ENCODE results near the gene PSG5.
"Not testable (repeated sequence)": the region's sequence is repeated elsewhere in the genome, so short reads cannot be mapped to it uniquely, and the experiment has no call there.

PSG5 gene

DNA sequence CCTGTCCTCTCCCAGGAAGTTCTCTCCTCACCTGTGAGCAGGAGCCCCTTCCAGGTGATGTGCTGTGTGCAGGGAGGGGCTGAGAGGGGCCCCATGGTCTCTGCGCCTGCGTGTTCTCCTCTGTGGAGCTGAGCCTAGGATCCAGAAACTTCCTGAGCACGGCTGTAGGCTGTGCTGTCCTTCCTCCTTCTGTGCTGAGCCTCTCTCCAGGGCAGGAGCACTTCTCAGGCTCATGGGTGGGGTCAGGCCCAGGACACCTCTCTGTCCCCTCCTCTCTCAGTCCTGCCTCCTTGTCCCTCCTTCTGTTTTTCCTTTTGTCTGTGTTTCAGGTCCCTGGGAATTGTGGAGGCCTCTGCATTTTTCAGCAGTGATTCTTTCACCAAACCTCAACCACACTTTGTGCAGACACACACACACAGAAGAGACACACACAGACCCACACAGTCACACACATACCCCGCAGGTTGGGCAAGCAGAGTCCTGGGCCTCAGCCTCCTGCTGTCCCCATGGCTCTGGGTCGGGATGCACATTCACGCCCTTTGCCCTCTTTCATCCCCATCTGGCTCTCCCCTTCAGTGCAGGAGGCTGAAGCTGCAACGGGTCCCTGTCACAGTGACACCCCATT lies at the start of gene PSG5:
TSS of gene PSG5 (minus strand) at position 226 of the 625 bp plus-strand sequence. CDS start at position 95, 131 bp downstream.
- DNase-seq, result peak; percentile 31

- peak; percentile 11 for DNase-seq
These were observed 49.4 kb upstream of the PSG5 start for GRCh38 chr19:43235686-43236085.

DNA sequence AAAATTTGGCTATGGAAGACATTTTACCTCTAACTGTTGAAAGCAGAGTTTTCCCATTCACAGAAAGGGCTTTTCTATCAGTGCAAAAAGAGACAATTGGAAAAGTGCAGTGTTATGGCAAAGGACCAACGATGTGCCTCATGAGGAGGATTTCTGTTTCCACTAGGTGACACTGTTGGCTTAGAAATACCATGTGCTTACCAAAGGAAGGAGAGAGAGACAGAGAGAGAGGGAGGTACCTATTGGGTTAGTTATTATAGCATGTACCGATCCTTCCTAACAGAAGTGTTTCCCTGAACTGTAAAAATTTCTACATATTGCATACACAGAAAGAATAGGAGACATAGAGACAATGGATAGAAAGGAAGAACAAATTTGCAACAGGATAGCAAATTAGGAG lies 43.0 kb upstream of the PSG5 start:
- DNase-seq, result no peak

GRCh38 chr19:43228730-43229129 lies 42.4 kb upstream of the PSG5 start:
- DNase-seq, result not testable (repeated sequence)

GRCh38 chr19:43226986-43227385 lies 40.6 kb upstream of the PSG5 start:
- DNase-seq, result not testable (repeated sequence)

DNA sequence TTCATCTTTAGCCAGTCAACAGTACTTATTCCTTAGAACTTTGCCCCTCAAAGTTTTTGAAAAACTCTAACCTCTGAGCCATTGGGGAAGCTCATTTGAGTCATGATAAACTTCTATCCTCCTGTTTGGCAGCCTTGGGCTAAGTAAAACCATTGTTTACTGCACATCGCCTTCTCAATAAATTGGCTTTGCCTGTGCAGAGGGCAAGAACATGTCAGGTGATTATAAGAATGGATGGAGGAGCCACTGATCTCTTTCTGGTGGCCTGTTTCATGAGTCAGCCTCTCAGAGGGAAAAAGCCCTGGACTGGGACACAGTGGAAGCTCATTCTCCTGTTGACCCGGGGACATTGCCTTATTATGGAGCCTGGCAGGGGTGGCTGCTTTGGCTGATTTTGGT lies 38.5 kb upstream of the PSG5 start:
- no peak for DNase-seq

GRCh38 chr19:43224201-43224854 lies 38.0 kb upstream of the PSG5 start:
- DNase-seq, result not testable (repeated sequence)

DNA sequence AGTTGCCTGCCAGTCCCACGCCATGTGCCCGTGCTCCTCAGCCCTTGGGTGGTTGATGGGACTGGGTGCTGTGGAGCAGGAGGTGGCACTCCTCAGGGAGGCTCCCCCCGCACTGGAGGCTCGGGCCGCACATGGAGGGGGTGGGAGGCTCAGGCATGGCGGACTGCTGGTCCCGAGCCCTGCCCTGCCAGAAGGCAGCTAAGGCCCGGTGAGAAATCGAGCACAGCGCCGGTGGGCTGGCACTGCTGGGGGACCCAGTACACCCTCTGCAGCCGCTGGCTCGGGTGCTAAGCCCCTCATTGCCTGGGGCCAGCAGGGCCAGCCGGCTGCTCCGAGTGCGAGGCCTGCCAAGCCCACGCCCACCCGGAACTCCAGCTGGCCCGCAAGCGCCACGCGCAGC lies 35.6 kb upstream of the PSG5 start:
- DNase-seq, result not testable (repeated sequence)

GRCh38 chr19:43219136-43219535 lies 32.8 kb upstream of the PSG5 start:
- DNase-seq, result not testable (repeated sequence)

DNA sequence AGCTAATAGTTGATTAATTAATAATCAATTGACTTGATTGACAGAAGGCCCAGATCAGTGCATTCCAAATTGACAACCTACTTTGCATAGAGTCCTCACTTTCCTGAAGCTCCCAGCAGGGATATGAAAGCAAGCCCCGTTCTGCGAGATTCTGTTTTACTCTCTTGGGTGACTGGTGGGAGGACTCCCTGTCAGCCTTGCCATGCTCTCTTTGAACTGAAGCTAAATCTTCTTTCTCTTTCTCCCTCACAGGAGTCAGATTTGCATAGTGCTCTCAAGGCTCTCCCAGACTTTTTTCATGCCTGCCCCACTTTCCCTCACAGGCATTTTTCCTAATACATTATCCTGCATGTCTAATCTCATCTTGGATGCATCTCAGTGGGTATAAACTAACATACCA lies 29.5 kb upstream of the PSG5 start:
- DNase-seq, result not testable (repeated sequence)

DNA sequence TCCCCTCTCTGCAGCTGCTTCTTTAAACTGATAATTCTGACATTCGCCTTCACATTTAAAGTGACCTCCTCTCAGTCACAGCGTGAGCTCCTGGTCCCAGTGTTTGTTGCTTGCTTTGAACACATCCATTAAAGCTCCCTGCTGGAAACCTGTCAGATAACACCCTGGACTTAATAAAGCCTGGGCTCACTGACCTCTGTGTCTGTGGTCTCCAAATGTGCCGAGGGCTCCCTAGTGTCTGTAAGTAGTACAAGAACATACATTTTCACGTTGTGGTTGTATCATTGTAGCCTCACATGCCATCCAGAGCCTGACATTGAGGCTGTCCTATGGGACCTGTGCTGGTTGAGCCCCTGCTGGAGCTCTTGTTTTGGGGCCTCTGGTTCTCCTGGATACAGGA lies 21.7 kb upstream of the PSG5 start:
- no peak for DNase-seq

GRCh38 chr19:43207174-43207573 lies 20.8 kb upstream of the PSG5 start:
- DNase-seq, result not testable (repeated sequence)

- not testable (repeated sequence) for DNase-seq
These were observed 19.3 kb upstream of the PSG5 start, which contains the start of gene PSG4 for GRCh38 chr19:43205471-43206105. PSG4 (minus strand) TSS chr19:43205638; CDS start chr19:43205536, 102 bp downstream.

GRCh38 chr19:43203611-43204010 lies 17.3 kb upstream of the PSG5 start:
- not testable (repeated sequence) for DNase-seq

- not testable (repeated sequence) for DNase-seq
These were observed 15.6 kb upstream of the PSG5 start for GRCh38 chr19:43201891-43202290.

DNA sequence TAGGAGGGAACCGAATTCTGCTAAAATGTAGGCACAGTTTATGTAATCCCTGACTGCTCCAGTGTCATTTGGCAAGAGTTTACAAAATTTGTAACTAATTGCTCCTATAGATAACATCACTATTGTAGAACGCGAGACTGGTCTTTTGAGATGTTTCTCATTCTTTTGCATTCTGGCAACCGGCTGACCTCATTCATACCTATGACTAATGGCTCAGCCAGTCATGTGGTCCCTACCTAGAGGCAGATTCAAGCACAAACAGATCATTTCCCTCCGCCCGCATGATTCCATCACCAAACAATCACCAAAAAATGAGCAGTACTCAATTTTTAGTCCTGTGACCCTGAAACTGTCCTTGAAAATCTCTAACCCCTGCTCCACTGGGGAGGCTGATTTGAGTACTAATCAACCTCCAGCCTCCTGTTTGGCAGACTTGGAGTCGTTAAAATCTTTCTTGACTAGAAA lies 15.0 kb upstream of the PSG5 start:
- peak; percentile 78 for DNase-seq

DNA sequence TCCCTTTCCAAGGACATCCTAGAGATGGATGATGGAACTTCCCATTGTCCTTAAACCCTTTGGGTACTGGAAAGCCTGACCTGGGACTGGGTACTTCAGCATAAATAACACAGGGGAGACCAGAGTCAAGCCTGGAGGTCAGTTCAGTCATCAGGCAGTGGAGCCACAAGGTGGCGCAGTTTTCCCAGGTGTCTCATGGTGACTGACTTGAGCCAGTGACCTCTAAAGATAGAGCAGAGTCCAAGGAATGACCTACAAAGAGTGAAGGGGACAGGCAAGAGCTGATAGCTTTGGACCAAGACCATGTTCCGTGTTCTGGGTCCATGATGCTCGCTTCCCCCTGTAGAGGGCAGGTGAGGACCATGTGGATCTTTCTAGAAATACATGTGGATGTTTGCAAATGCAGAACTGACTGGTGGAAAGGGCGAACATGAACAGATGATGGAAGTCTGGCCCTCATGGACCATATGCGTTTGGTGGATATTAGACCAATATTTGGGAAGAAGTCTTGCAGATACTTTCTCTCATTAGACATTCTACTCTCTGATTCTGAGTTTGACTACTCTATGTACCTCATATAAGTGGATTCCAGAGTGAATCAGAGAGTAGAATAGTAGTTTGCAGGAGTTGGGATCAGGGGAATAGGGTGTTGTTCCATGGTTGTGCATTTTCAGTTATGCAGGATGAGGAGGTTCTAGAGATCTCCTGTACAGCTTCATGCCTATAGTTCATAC lies 12.5 kb upstream of the PSG5 start:
- not testable (repeated sequence) for DNase-seq

DNA sequence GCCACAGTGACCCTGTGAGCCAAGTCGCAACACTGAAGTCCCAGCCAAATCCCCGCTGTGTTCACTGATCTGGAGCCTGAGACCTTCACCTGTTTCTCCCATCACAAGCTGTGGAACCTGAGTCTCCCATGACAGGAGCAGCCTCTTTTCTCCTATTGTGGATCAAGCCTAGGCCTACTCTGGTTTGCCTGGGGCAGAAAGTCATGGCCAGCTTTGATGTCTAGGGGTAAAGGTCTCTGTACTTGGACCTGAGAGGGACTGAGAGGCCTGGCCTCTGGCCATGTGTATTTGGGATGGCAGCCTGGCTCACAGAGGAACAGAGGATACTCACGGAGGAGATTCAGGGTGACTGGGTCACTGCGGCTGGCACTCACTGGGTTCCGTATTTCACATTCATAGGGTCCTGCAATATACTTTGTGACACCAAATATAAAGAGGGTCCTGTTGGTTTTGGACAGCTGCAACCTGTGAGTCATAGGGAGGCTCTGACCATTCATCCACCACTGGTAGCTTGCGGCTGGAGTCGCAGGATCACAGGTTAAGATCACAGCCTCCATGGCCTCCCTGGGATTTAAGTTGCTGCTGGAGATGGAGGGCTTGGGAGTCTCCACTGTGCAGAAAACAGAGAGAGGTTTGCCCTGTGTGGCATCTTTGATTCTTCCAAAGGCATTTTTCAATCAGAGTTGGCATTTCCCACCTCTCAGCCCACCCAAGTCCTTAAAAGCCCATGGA lies 11.5 kb upstream of the PSG5 start:
- not testable (repeated sequence) for DNase-seq

DNA sequence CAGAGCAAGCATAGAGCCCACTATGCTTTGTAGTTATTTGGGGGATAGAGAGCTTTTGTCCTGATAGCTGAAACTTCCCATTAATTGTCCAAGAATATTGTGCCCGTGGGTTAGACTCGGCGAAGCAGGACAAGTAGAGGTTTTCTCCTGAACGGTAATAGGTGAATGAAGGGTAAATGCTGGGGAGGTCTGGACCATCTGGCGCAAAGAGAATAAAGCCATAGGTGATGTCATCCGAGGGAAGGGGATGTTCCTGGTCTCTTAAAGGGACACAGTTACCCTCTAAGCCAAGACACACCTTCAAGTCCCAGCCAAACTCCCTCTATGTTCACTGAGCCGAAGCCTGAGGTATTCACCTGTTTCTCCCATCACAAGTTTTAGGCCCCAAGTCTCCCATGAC lies 8.1 kb upstream of the PSG5 start:
- DNase-seq, result not testable (repeated sequence)

- DNase-seq, result not testable (repeated sequence)
These were observed 6.2 kb upstream of the PSG5 start for GRCh38 chr19:43192381-43193155.

DNA sequence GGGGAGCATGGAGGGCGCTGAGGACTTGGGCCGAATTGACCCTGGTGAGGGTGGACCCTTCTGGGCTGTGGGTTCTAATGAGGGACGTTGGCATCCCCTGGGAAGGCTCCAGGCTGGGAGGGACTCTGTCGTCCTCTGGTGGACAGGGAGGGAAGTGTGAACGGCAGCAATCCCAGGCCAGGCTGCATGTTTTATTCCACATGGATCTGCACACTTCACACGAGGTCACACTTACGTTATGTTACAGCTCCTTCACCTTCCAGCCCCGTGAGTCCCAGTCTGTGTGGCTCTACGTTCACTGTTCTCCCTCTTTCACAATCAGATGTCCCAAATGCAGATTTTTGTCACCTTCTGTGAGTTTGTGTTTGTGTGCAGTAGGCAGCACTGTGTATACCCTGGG lies 1.8 kb upstream of the PSG5 start:
- not testable (repeated sequence) for DNase-seq

Measured in fibroblast of upper back skin (primary cell).